NB4 (cell line): ENCODE results near the gene LDB3.

Source experiments
- CTCF ChIP-seq: IDR thresholded peaks from one replicate; pipeline ENCODE4 v1.5.1; 2012; ENCODE audit warnings: low read depth, low read length
- MAX ChIP-seq: IDR thresholded peaks from 2 replicates; pipeline ENCODE4 v1.6.1; 2011; ENCODE audit warnings: low read depth, low read length
- MYC ChIP-seq: IDR thresholded peaks from 2 replicates; pipeline ENCODE4 v1.6.1; 2011; ENCODE audit warnings: low read depth, low read length
- POLR2A ChIP-seq: IDR thresholded peaks from 2 replicates; pipeline ENCODE4 v1.6.1; 2011; ENCODE audit warnings: mild to moderate bottlenecking; ENCODE audit not compliant: insufficient read length; ENCODE audit errors: extremely low read depth

GRCh38 chr10:86654411-86655172 is 13.7 kb upstream of the LDB3 start, which contains the start of gene OPN4:
- TF ChIP-seq CTCF (no peak), POLR2A (no peak), MYC (no peak), MAX (no peak)
